Renal pelvis (tissue), 4 donors: ENCODE measurements around the gene SORCS1. TPM values are rescaled to one million over a fixed set of nuclear protein-coding genes. Genes with fewer than 3 reads are reported as not detected.
A peak's percentile ranks its signal among the peaks of the same experiment; 100 is the strongest.
"Not testable (repeated sequence)": the region's sequence is repeated elsewhere in the genome, so short reads cannot be mapped to it uniquely, and the experiment has no call there.

ENCODE experiments used
- DNase-seq: peaks from one replicate; pipeline ENCODE4 v3.0.0-alpha.2; 2013
- polyA plus RNA-seq, 3 donors: library from polyadenylated mRNA; unstranded; fragments of 120-200 nt; gene quantifications; one replicate each; pipeline ENCODE4 v1.2.1, GENCODE V29; 2013; ENCODE audit not compliant: insufficient read length in 3 of 3

Gene SORCS1
- polyA plus RNA-seq, 3 donors: 9.9 to 17.5 (median 14.5) TPM

DNA sequence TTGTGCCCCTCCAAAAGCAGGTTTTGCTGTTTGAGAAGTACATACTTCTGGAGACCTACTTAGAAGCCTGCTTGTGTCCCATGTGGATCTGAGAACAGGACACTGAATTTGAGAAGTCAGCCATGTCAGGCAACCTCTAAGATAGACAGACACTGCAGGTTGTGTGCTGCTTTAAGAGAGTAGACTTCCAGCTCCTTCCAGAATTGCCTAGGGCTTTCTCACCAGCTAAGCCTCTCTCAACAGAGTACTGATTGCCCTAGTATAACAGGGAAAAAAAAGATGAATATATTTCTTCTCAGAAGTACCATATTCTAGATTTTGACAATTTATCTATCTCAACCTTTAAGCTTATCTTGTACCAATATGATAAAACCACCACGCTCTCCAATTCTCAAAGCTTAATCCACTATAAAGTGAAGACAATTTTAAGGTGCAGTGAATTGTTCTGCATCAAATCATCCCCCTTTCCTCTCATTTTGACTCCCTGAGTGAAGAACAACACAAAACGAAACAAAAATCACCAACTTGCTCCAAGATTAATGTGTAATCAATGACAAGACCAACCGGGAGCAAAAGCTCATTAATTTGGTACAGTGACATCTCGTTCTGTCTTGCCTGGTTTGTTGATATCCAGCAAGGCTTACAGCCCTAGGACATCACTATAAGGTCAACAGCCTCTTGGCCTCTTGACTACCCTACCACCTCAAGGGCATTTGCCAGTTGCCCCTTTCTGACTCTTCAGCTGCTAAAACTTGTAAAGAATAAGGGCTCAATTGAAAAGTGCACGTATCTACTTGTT lies 214.6 kb downstream of the SORCS1 start:
- DNase-seq: no peak

- DNase-seq: no peak
Observed at GRCh38 chr10:106947643-106948042, 216.9 kb downstream of the SORCS1 start.

DNA sequence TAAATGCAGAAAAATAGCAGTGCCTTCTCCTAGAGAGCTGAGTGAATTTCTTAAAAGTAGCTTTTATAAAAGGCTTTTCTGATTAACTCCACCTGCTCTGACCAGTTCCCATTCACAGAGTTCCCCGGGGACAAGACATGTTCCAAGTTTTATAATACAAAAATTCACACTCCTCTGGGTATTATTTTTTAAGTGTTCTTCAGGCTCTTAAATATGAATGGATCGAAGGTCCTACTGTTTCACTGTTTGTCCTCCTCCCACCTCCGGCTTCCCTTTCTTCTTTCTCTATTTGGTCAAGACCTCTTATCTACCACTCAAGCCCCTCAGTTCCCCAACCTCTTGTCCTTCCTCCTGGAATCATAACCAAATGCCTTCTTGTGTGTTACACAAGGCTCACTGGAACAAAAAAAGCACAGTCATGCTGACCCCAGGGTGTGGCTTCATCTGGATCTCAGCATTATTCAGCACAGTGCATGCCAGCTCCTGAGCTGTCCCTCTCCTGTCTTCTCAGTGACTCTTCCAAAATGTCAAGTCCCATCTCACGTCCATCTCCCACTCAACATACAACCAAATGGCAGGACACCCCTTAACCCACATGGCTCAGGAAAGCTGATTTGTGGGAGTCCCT lies 222.4 kb downstream of the SORCS1 start:
- no peak for DNase-seq

GRCh38 chr10:106941297-106942034 lies 223.0 kb downstream of the SORCS1 start:
- no peak for DNase-seq

DNA sequence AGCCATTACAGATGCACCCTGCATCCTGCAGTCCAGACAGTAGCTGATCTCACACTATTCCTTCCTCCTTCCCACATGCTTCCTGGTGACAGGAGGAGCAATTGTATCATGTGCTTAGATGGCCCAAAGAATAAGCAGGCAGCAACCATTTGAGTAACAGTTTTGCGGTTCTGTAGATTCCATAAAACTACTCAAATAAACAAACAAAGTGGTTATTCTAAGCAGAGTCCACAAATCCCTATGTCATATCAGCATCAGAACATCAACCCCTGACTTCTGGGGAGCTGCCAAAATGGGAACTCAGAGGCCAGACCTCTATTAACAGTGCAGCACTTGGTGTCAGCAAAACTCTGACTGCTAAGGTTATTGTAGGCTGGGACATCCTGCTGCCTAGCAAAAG lies 226.0 kb downstream of the SORCS1 start:
- DNase-seq: no peak

- DNase-seq: no peak
Observed at GRCh38 chr10:106935978-106936451, 228.5 kb downstream of the SORCS1 start.

GRCh38 chr10:106931853-106932249 lies 232.7 kb downstream of the SORCS1 start:
- no peak for DNase-seq

- no peak for DNase-seq
Observed at GRCh38 chr10:106931159-106931852, 233.2 kb downstream of the SORCS1 start.

DNA sequence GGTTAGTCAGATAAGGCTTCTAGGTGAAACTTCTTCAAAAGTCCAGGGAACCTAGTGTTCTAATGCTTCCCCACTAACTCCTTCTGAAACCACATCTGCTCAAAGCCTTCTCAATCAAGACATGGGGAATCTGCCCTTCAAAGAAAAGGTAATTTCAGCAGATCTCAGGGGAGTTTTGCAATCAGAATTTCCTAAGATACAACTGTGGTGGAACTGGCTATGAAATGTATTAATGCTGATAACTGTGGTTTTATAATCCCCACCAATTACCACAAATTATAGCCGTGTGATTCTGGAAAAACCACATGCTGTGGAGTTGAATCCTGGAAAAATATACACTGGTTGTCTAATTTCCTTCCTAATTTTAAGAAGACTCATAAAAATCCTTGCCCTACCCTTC lies 233.8 kb downstream of the SORCS1 start:
- no peak for DNase-seq

DNA sequence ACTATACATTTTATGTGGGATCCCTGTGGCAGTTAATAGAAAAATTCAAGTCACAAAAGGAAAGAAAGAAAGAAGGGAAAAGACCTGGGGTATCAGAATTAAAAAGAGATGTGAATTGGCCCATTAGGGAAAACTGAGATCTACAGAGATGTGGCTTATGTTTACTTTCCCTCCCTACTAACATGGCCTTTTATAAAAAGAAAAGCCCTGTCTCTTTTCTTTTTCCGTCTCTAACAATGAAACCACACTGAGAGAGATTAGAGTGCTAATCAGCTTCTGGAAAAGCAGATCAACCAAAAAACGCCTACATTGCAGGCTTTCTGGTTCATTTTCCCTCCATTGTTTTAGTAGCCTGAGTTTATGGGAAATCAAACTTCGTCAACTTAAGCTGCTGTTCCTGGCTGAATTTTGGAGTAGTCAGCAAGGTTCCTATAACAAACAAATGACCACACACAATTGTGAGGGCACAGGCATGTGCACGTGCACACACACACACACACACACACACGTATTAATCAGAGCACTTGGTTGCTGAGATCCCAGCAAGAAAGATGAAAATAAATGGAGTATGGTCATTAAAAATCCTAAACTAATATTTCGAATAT lies 235.1 kb downstream of the SORCS1 start:
- no peak for DNase-seq

DNA sequence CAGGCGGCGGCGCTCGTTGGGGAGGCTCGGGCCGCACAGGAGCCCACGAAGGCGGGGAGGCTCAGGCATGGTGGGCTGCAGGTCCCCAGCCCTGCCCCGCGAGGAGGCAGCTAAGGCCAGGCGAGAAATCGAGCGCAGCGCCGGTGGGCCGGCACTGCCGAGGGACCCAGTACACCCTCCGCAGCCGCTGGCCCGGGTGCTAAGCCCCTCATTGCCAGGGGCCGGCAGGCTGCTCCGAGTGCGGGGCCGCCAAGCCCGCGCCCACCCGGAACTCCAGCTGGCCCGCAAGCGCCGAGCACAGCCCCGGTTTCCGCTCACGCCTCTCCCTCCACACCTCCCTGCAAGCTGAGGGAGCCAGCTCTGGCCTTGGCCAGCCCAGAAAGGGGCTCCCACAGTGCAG lies 236.4 kb downstream of the SORCS1 start:
- DNase-seq: not testable (repeated sequence)

- no peak for DNase-seq
Observed at GRCh38 chr10:106925191-106925590, 239.3 kb downstream of the SORCS1 start.

- DNase-seq: no peak
Observed at GRCh38 chr10:106920538-106920937, 244.0 kb downstream of the SORCS1 start.

DNA sequence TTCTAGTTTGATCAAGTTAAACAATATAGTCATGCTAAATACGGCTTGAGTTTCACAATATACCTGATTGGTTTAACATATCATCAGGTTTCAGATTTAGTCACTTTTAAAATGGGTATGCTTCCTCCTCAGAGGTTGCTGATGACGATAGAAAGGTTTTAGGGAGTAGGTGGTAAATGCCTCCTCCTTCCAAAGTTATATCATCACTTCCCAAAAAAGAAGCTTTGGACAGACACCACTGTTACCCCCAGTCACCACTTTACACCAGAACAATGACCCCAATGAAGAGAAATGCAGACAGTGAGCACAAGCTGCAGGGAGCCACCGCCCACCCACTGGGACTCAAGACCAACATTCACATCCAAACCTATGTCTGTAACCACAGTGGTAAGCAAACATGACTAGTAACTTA lies 244.6 kb downstream of the SORCS1 start:
- no peak for DNase-seq

DNA sequence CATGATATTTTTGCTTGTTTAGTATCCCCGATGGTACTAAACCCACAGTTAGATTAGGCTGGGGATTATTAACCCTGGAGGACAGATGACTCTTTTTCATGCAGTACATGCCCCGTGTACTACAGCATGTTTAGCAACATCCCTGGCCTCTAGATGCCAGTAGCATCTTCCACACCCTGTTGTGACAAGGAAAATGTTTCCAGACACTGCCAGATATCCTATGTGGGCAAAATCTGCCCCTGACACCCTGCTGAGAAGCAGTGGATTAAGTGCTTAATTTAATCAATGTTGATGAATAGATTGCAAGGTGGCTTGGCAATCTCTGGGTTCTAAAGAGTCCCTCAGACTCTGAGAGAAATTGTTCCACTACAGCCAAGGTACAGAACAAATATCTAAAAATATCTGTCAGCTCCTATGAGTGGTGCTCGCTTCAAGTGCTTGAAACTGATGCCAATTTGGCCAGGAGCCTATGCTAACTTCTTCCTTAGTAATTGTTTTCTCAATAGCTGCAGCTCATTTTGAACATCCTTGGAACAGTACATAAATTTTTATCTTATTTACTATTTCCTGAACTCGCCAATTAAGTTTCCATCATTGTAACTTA lies 247.0 kb downstream of the SORCS1 start:
- no peak for DNase-seq

DNA sequence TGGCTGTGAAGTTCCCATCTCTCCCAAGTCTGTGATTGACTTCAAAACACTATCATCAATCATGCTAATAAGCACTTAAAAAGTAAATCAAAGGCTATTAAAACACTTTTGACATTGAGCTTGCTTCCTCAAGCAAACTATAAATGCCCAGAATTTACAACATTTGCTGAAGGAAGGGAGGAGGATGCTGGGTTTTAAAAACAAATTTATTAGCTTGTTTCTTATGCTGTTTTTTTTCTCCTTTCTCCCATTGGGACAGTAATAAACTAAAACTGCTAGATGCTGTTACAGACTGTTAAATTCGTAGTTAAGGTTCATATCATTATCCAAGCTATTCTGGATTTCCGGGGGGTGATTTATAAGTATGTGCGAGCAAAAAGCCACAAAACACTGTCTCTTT lies 250.5 kb downstream of the SORCS1 start:
- DNase-seq: peak; percentile 60

DNA sequence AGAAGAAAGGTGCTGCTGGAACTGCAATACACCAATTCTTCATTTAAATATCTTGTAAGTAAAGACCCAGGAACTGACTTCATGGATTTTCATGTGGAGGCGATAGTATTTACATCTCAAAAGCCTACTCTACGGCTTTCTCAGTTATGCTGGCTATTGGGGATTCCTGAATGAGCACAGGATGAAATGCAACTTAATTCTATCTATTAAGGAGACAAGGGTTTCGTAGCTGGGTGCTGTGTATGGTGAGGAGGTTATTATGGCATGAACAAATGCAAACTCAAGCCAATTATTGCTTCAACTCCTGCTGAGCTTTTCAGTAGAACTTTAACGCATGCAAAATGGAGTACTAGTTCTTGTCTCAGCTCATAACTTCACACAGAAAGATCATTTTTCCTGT lies 251.2 kb downstream of the SORCS1 start:
- no peak for DNase-seq

DNA sequence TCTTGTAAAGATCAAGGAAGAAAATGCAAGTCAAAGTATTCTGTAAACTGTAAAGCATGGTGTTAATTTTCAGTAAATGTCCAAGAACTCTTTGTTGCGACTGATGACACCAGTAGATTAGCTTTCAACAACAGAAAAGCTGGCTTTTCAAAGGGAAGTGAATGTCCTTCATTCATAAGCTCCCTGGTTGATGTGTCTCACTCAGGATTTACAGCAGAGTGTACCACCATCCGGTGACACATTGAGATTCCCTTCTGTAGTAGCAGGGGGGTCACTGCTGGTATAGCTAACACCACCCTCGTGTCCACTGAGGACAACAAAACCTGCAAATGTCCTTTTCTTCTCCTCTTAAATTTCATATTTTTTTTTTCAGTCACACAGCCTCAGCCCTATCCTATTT lies 253.4 kb downstream of the SORCS1 start:
- DNase-seq: no peak

DNA sequence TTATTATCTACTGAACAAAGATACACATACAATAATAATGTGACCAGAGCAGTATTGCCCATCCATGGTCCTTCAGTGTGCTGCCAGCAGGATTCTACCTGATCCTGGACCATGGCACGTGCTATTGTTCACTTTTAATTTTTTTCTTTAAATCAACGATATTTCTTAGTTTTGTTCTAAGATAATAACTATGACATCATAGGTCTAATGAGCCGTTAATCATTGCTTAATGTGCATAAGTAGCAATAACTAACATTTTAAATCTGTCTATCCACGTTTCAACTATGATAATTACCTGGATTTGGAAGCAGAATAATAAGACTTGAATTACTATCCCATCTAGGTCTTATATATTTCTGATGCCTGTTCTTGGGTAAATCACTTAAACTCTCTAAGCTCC lies 253.8 kb downstream of the SORCS1 start:
- DNase-seq: no peak

DNA sequence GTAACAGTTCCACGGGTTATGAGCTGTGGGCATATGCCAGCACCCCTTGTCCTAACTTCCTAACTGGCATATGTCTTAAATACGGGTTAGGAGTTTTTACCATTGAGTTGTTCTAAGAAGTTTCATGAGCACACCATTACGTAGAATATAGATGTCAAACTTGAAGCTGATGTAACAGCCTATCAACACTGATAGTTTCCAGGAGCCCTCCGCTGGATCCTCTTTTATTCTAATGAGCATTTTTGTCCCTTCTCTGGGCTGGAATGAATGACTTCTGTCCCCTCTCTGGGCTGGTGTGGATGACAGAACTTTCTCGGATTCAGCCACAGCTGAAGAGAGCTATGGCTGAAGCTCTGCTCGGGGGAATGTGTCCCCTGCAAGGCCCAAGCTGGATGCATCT lies 256.3 kb downstream of the SORCS1 start:
- no peak for DNase-seq

GRCh38 chr10:106904209-106904608 lies 260.3 kb downstream of the SORCS1 start:
- DNase-seq: no peak
